Gastroesophageal sphincter (tissue), 3 donors: ENCODE results near the gene ROBO1.
"Not testable (repeated sequence)": the region's sequence is repeated elsewhere in the genome, so short reads cannot be mapped to it uniquely, and the experiment has no call there.

Experiments used
- POLR2A ChIP-seq, 2 donors: fragments of 450-650 bp; IDR thresholded peaks; one replicate each; pipeline ENCODE4 v1.6.1; 2017; ENCODE audit warnings: antibody characterized with exemption in 2 of 2, mild to moderate bottlenecking in 2 of 2, moderate library complexity in 1 of 2
- TF ChIP-seq, protein P1 (sequence below), 4 experiments: fragments of 200-600 bp in 2 of 4; fragments of 450-650 bp in 2 of 4; sonication (generic) in 1 of 4; IDR thresholded peaks; one replicate each; pipeline ENCODE4 v1.5.1; 2017 to 2019; ENCODE audit warnings: antibody characterized with exemption in 4 of 4, mild to moderate bottlenecking in 2 of 4, moderate library complexity in 2 of 4

DNA sequence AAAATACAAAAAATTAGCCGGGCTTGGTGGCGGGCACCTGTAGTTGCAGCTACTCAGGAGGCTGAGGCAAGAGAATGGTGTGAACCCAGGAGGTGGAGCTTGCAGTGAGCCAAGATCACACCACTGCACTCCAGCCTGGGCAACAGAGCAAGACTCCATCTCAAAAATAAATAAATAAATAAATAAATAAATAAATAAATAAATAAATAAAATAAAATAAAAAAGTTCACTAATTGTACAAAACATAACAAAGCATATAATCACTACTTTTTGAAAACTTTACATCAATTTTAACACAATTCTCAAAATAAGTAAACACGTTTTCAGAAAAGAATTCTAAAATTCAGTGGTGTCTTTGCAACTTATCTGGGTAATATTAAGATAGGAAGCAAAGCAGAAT, 1017.5 kb downstream of the ROBO1 start:
- TF ChIP-seq POLR2A (IDR thresholded peaks at IDR 0.05): not testable (repeated sequence)
- TF ChIP-seq, protein P1, sequence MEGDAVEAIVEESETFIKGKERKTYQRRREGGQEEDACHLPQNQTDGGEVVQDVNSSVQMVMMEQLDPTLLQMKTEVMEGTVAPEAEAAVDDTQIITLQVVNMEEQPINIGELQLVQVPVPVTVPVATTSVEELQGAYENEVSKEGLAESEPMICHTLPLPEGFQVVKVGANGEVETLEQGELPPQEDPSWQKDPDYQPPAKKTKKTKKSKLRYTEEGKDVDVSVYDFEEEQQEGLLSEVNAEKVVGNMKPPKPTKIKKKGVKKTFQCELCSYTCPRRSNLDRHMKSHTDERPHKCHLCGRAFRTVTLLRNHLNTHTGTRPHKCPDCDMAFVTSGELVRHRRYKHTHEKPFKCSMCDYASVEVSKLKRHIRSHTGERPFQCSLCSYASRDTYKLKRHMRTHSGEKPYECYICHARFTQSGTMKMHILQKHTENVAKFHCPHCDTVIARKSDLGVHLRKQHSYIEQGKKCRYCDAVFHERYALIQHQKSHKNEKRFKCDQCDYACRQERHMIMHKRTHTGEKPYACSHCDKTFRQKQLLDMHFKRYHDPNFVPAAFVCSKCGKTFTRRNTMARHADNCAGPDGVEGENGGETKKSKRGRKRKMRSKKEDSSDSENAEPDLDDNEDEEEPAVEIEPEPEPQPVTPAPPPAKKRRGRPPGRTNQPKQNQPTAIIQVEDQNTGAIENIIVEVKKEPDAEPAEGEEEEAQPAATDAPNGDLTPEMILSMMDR (IDR thresholded peaks at IDR 0.05): not testable (repeated sequence)
